ENCODE data around the gene CLDN2.

The CLDN2 gene

DNA sequence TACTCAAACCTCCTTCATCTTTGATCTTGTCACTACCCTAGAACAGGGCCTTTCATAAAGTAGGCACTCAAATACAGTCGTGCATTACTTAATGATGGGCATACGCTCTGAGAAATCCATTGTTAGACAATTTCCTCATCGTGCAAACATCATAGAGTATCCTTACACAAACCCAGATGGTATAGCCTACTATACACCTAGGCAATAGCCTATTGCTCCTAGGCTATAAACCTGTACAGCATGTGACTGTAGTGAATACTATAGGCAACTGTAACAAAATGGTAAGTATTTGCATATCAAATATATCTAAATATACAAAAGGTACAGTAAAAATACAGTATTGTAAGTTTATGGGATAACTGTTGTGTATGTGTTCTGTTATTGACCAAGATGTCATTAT, 31.9 kb downstream of the CLDN2 start:
- TF ChIP-seq, protein P1, sequence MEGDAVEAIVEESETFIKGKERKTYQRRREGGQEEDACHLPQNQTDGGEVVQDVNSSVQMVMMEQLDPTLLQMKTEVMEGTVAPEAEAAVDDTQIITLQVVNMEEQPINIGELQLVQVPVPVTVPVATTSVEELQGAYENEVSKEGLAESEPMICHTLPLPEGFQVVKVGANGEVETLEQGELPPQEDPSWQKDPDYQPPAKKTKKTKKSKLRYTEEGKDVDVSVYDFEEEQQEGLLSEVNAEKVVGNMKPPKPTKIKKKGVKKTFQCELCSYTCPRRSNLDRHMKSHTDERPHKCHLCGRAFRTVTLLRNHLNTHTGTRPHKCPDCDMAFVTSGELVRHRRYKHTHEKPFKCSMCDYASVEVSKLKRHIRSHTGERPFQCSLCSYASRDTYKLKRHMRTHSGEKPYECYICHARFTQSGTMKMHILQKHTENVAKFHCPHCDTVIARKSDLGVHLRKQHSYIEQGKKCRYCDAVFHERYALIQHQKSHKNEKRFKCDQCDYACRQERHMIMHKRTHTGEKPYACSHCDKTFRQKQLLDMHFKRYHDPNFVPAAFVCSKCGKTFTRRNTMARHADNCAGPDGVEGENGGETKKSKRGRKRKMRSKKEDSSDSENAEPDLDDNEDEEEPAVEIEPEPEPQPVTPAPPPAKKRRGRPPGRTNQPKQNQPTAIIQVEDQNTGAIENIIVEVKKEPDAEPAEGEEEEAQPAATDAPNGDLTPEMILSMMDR (IDR thresholded peaks at IDR 0.05) = no peak

DNA sequence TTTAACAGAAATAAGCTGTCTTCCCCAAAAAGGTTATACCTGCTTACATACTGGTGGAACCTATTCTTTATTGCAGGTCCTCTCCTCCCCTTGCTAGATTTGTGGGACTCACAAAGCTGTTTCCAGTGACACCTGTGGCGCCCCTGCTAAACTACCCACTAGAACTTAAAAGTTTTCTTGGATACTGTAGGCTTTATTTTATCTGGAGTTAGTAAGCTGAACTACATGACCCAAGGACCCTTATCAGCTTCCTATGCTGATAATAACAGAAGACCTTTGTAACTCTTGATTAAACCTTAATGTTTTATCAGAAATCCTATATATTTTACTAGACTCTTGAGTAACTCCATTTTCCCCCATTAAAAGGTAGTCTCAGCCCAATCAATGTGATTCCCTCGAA, 32.3 kb downstream of the CLDN2 start:
- TF ChIP-seq, protein P1 (IDR thresholded peaks at IDR 0.05) = no peak

DNA sequence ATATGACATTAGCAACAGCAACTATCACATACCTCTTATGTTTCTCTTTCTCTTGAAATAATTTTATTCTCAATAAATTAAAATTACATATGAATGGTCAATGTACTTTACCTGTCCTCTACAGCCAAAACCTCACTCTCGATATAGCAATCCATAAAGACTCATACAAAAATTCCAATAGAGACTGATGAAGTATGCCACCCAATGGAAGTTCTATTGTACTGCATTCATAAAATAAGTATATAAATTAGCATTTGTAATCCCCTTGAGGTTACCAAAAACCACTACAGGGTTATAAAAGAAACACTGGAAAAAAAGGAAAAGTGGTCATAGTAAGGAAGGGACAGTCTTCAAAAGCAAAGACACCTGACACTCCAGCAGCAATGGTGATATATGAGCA, 32.8 kb downstream of the CLDN2 start:
- TF ChIP-seq, protein P1 (IDR thresholded peaks at IDR 0.05) = peak; percentile 44; the same call in 1 of the 2 replicates

DNA sequence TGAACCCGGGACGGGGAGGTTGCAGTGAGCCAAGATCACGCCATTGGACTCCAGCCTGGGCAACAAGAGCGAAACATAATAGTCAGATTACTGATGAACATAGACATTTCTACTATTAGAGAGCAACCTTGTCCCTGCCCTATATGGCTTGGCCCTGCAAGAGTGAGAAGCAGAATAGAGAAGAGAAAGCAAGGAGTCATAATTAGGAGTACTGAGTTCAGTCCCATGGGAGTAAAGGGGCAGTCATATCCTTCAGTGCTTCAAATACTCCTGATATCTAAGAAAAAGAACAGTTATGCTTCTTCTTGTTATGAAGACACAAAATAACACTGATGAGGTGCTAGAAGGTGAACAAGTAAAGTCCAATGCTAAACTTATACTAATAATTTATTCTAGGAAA, 33.8 kb downstream of the CLDN2 start:
- TF ChIP-seq, protein P1 (IDR thresholded peaks at IDR 0.05) = no peak

DNA sequence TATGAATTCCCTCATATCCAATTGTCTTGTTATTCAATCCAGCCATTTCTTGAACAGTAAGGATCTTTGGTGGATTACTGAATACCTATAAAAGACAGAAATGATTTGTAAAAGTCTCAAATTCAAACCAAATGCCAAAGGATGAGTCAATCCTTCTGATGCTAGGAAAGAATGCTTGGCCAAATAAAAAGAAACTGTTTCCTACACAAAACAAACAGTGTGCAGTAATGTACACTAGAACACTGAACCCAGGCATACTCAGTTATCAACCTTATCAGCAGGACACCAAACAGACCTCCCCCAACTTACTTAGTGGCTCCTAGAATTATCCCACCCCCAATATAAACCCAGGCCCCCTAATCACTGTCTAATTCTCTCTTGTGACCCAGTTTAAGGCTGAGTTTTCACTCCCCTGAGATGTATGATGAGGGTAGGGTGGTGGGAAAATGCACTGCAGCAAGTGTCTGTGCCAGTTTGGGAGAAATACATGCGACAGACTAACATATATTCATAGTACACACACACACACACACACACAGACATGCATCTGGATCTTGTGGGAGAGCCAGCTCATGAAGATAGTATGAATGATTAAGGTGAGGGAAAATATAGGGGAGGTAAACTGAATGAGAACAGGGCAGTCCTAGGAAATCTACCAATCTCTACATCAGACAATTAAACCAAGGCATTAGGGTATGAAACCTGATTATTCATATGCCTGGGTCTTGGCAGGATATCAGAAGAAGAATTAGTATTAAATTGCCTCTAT, 35.0 kb downstream of the CLDN2 start:
- TF ChIP-seq, protein P1 (IDR thresholded peaks at IDR 0.05) = no peak

DNA sequence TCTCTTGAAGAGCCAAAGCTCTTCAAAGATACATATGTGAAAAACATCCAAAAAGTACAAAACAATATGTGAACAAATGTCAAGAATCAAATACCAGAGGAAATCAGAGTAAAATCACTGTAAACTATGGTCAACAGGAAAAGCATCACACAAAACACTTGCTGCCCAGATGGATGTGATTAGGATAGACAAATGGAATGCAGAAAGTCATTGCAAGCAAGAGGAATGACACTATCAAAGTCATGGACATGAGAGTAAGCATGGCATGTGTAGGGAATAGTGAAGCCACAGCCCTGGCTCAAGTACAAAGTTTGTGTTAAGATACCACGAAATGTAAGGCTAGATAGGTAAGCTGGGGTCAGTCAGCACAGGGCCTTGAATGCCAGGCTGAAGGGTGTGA, 37.7 kb downstream of the CLDN2 start:
- TF ChIP-seq, protein P1 (IDR thresholded peaks at IDR 0.05) = no peak

DNA sequence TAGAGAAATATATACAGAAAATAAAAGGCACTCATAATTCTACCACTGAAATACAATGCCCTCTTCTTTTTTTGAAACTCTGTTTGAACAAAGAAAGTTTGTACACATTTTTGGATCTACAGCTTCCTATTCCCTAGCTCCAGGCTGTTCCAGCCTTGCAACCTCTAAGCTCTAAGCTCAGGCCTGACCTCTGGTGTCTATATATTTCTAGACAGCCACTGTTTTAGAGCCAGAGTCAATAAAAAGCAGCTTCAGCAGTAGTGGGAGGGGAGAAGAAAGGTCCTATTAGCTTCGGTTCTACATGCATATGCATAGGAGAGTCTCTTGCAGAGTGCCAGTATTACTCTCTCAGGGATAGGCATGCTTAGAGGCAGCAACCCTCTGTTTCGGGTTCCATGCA, 39.7 kb downstream of the CLDN2 start:
- TF ChIP-seq, protein P1 (IDR thresholded peaks at IDR 0.05) = peak; percentile 40; the same call in 1 of the 2 replicates
